ENCODE results near the gene VANGL2.

Gene VANGL2

DNA sequence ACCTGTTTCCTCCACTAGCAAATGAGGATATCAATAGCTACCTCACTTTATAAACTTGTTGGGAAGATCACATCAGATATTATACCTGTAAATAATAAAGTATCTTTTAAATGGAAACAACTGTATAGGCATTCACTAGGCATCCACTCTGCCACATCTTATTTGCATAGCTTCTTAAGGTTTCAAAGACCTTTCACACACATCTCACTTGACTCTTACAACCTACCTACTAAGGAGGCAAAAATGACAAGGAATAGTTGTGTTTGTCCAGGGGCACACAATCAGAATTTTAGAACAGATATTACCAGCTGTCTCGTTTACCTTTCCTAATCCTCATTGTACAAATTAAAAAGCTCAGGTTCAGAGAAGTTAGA is 51.5 kb downstream of the VANGL2 start:
- peaks cover 87% of the 10 kb centered on the region for H3K27me3 ChIP-seq (ENCODE audit: insufficient read depth, low read depth, severe bottlenecking)
- no peak for DNase-seq
- no peaks in the 10 kb centered on the region for H3K36me3 ChIP-seq
- H3K4me3 ChIP-seq (ENCODE audit: low read depth, low read length): no peak overlapping the region
- H3K27ac ChIP-seq: no peak overlapping the region
- TF ChIP-seq, protein P1, sequence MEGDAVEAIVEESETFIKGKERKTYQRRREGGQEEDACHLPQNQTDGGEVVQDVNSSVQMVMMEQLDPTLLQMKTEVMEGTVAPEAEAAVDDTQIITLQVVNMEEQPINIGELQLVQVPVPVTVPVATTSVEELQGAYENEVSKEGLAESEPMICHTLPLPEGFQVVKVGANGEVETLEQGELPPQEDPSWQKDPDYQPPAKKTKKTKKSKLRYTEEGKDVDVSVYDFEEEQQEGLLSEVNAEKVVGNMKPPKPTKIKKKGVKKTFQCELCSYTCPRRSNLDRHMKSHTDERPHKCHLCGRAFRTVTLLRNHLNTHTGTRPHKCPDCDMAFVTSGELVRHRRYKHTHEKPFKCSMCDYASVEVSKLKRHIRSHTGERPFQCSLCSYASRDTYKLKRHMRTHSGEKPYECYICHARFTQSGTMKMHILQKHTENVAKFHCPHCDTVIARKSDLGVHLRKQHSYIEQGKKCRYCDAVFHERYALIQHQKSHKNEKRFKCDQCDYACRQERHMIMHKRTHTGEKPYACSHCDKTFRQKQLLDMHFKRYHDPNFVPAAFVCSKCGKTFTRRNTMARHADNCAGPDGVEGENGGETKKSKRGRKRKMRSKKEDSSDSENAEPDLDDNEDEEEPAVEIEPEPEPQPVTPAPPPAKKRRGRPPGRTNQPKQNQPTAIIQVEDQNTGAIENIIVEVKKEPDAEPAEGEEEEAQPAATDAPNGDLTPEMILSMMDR (IDR thresholded peaks at IDR 0.05; ENCODE audit: low read depth, low read length): no peak
- H3K9me3 ChIP-seq (ENCODE audit: severe bottlenecking): peaks cover 5% of the 10 kb centered on the region

DNA sequence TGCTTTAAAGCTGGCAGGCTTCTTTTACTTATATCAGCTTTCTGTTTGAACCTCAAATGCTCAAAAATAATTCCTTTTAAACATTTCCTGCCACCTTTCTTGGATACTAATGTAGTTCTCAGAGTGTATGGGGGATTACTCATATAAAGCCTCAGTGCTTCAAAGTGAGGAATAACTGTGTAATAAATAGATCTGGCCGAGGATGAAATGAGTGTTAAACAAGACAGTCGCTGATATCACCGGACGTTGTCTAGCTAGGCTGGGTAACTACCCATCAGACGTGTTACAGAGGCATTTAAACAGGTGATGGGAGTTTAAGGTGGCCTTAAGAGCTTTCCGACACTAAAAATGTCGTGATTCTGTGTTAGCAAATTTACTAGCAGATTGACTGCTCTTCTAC is 53.1 kb downstream of the VANGL2 start:
- TF ChIP-seq, protein P1 (IDR thresholded peaks at IDR 0.05; ENCODE audit: low read depth, low read length): no peak
- Histone ChIP-seq H3K27ac (no peak overlapping the region), H3K9me3 (ENCODE audit: severe bottlenecking) (peaks cover 9% of the 10 kb centered on the region), H3K4me3 (ENCODE audit: low read depth, low read length) (no peak overlapping the region), H3K27me3 (ENCODE audit: insufficient read depth, low read depth, severe bottlenecking) (peaks cover 98% of the 10 kb centered on the region), H3K36me3 (no peaks in the 10 kb centered on the region)
- no peak for DNase-seq

DNA sequence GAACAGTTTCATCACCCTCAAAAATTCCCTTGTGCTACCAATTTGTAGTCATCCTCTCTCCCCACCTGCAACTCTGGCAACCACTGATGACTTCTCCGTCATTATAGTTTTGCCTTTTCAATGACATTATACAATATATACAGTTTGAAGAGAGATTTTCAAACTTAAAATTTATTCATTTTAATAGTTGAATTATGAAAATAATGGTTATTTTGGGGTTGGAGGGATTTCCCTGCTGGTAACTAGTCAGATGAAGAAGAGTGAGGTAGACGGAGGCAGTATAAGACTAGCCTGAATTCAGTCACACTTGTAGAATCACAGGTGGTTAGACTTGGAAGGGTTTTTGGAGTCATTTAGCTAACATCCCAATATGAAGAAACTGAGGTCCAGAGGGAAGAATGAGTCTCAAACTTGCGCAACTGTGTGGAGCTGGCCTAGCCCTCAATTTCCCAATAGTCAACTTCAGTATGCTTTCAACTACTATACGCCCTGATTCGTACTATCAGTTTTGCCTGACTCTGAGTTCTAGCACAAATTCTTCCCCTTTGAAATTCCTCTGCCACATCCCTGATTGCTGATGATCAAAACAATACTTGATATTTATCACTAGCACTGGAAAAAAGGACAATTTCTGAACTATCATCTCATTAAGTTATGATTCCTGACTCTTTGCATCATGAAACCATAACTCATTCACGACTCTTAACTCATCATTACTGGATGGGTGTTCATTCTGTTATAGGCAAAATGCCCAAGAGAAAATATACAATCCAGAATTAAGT is 54.2 kb downstream of the VANGL2 start:
- peaks cover 100% of the 10 kb centered on the region for H3K27me3 ChIP-seq (ENCODE audit: insufficient read depth, low read depth, severe bottlenecking)
- H3K4me3 ChIP-seq (ENCODE audit: low read depth, low read length): no peak overlapping the region
- no peak for DNase-seq
- TF ChIP-seq, protein P1 (IDR thresholded peaks at IDR 0.05; ENCODE audit: low read depth, low read length): no peak
- no peak overlapping the region for H3K27ac ChIP-seq
- no peaks in the 10 kb centered on the region for H3K36me3 ChIP-seq
- peaks cover 8% of the 10 kb centered on the region for H3K9me3 ChIP-seq (ENCODE audit: severe bottlenecking)

DNA sequence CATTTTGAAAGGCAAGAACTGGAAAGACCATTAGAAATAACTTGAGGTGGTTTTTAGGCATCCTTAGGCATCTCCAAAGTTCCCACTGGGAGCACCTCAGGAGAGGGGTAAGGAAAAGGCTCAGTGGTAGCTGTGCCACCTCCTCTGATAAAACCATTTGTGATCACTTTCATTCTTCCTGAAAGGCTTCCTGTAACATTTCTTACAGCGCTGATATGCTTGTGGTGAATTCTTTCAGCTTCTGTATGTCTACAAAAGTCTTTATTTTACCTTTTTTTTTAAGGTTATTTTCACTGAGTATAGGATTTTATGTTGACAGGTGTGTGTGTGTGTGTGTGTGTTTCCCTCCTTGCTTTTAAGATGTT is 54.8 kb downstream of the VANGL2 start:
- no peak overlapping the region for H3K4me3 ChIP-seq (ENCODE audit: low read depth, low read length)

DNA sequence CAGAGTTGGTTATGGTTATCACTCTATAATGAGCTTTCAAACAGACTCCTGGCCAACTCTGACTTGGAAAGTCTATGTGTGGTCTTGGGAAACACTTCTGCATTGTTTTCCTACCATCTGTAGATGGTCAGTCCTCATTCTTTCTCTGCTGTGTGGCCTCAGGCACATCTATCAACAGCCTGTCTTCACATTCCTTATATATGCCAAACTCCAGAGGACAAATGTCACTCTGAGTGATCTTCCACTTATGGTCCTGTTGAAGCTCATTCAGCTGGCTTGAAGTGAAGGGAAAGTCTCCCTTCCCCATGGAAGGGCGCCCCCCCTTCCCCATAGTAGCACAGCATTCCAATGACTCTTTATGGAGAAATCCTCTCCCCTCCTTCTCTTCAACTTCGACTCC is 58.7 kb downstream of the VANGL2 start:
- Histone ChIP-seq H3K9me3 (ENCODE audit: severe bottlenecking) (peaks cover 5% of the 10 kb centered on the region), H3K27ac (no peak overlapping the region), H3K4me3 (ENCODE audit: low read depth, low read length) (no peak overlapping the region), H3K36me3 (no peaks in the 10 kb centered on the region), H3K27me3 (ENCODE audit: insufficient read depth, low read depth, severe bottlenecking) (peaks cover 99% of the 10 kb centered on the region)
- no peak for DNase-seq
- TF ChIP-seq, protein P1 (IDR thresholded peaks at IDR 0.05; ENCODE audit: low read depth, low read length): no peak

More for the DNA sequence above, 54.8 kb downstream of the VANGL2 start:
- TF ChIP-seq, protein P1 (IDR thresholded peaks at IDR 0.05; ENCODE audit: low read depth, low read length): no peak
- peaks cover 7% of the 10 kb centered on the region for H3K9me3 ChIP-seq (ENCODE audit: severe bottlenecking)
- no peak for DNase-seq
- H3K27me3 ChIP-seq (ENCODE audit: insufficient read depth, low read depth, severe bottlenecking): peaks cover 100% of the 10 kb centered on the region
- H3K36me3 ChIP-seq: no peaks in the 10 kb centered on the region
- H3K27ac ChIP-seq: no peak overlapping the region

DNA sequence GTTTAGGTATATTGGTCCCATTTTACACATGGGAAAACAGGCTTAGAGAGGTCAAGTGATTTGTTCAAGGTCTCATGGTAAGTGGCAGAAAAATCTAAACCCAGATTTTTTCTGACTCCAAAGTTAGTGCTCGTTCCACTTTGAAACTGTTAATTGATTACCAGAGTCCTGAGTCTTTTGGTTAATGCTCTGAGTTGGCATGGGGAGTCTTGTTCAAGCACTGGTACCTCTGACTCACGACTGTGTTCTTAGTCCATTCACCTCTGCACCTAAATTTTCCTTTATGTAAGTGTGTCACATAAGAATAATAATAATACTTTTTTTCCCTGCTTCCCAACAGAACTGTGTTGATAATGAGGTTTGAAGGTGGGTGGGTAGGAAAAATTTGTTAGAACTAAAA is 59.3 kb downstream of the VANGL2 start:
- peaks cover 5% of the 10 kb centered on the region for H3K9me3 ChIP-seq (ENCODE audit: severe bottlenecking)

More for the DNA sequence above, 59.3 kb downstream of the VANGL2 start:
- Histone ChIP-seq H3K36me3 (no peaks in the 10 kb centered on the region), H3K4me3 (ENCODE audit: low read depth, low read length) (no peak overlapping the region), H3K27me3 (ENCODE audit: insufficient read depth, low read depth, severe bottlenecking) (peaks cover 99% of the 10 kb centered on the region), H3K27ac (no peak overlapping the region)
- TF ChIP-seq, protein P1 (IDR thresholded peaks at IDR 0.05; ENCODE audit: low read depth, low read length): no peak
- no peak for DNase-seq

All from WERI-Rb-1 (cell line).